ENCODE data around the gene TMEM240. TPM values are rescaled to one million over a fixed set of nuclear protein-coding genes. Genes with fewer than 3 reads are reported as not detected.
A peak's percentile ranks its signal among the peaks of the same experiment; 100 is the strongest.

The TMEM240 gene
- total and polyA plus RNA-seq, 2 of the 8 experiments (the other 6 are each of a cell fraction or from before 2014, with no cell fraction given) = 3.6 to 5.7 TPM

DNA sequence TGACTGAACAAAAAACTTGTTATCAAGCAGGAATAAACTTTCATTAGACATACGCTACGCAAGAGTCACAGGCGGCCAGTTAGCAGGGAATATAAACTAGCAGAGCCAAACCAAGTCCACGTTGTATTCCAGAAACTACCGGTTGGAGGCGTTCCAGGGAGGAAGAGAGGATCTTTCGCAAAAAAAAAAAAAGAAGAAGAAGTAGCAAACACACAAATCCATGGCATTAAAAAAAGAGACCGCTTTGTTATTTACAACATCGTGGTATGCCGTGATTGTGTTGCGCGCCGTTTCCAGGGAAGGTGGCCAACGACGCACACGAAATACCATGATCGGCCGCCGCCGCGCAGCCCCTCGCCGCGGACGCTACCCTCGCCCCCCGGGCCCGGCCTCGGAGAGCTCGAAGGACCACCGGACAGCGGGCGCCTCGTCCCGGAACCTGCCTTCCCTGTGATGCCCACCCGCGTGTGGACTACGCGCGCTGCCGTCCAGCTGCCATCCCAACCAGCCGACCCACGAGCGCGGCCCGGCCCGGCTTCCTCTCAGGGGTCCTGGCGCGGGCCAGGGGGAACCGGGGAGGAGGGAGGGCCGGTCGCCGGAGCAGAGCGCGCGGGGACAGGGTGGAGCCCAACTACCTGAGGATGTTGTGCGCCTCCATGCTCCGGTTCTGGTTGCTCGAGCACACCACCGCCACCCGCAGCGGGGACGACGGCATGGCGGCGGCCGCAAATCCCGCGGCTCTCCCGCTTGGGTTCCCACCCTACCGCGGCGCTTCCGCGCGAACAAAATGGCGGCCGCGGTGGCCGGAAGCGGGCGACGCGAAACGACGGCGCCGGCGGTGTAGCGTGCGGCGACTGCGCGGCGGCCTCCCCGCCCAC lies 33.7 kb upstream of the TMEM240 start:
- peaks cover 8% of the 10 kb centered on the region; the same call in 1 of the 2 replicates for H3K23me2 ChIP-seq (ENCODE audit: low read depth, low read length)
- H2AK5ac ChIP-seq (ENCODE audit: low read depth, low read length) = no peak overlapping the region
- no peak overlapping the region for H2BK15ac ChIP-seq (ENCODE audit: low read length)
- H3K79me2 ChIP-seq (ENCODE audit: control insufficient read depth in 1 of 2, insufficient read depth in 2 of 2, low read length in 2 of 2) = peaks cover 36 to 53% of the 10 kb centered on the region in 2 experiments
- peaks cover 2% of the 10 kb centered on the region for H3K79me1 ChIP-seq (ENCODE audit: low read depth, low read length)
- no peaks in the 10 kb centered on the region for H3K27me3 ChIP-seq (replicated peaks in 1 of 4; ENCODE audit: control insufficient read depth in 3 of 4, extremely low read depth in 1 of 4, insufficient read depth in 3 of 4, low read length in 3 of 4)
- ChIA-PET CTCF (ENCODE audit: partially characterized antibody) (interaction anchor here (1.3 kb wide), 1 partner anchor 28 kb away, joined by 3 read pairs; no protein-coding TSS in a partner anchor), POLR2A (ENCODE audit: partially characterized antibody) (interaction anchor here (0.9 to 21.2 kb wide), 6 partner anchors 10 to 40 kb away, joined by 4 to 367 read pairs (median 8); no protein-coding TSS in a partner anchor)
- peaks cover 7 to 8% of the 10 kb centered on the region in 2 experiments for H4K20me1 ChIP-seq (replicated peaks in 1 of 2; ENCODE audit: control insufficient read depth in 1 of 2, insufficient read depth in 2 of 2, low read length in 2 of 2)
- H2BK5ac ChIP-seq (ENCODE audit: low read depth, low read length) = peak overlapping the region; percentile 96
- DNase-seq (ENCODE audit: low read depth in 1 of 2, low spot score in 2 of 2) = no peak
- peak overlapping the region; percentile 99 for H3K27ac ChIP-seq (ENCODE audit: low read depth, low read length)
- H3K14ac ChIP-seq (ENCODE audit: insufficient read length) = no peak overlapping the region
- peaks cover 0 to 25% (median 1%) of the 10 kb centered on the region in 4 experiments; a peak in 3 of 8 replicates for H3K36me3 ChIP-seq (ENCODE audit: control insufficient read depth in 2 of 4, insufficient read depth in 4 of 4, low read length in 3 of 4)
- H4K5ac ChIP-seq (ENCODE audit: insufficient read length, low read depth, low read length) = peak overlapping the region; percentile 91
- H2BK20ac ChIP-seq (ENCODE audit: low read length) = no peak overlapping the region
- H3K4me3 ChIP-seq (ENCODE audit: extremely low read depth in 1 of 4, insufficient read depth in 2 of 4, low read depth in 3 of 4, low read length in 4 of 4) = peak overlapping the region; percentile 84 to 99 (median 94)
- H3K18ac ChIP-seq (ENCODE audit: extremely low read depth, low read length) = peak overlapping the region; percentile 83
- H3K9me3 ChIP-seq (ENCODE audit: insufficient read depth in 2 of 2, low read depth in 1 of 2, low read length in 1 of 2) = no peaks in the 10 kb centered on the region
- H2BK12ac ChIP-seq (ENCODE audit: low read depth, low read length) = no peak overlapping the region
- H3K23ac ChIP-seq (ENCODE audit: insufficient read length) = no peak overlapping the region
- WGBS, 2 experiments (ENCODE audit: extremely low coverage in 1 of 2, insufficient coverage in 1 of 2, insufficient read length in 1 of 2, insufficient replicate concordance in 2 of 2, low coverage in 1 of 2, low lambda C conversion rate in 2 of 2, missing lambda C conversion rate in 1 of 2) = 2% methylated on average over 75 of the region's 96 CpGs; no CpG with 5 or more reads in 1 of the 2 experiments
- H3K4ac ChIP-seq (replicated peaks; ENCODE audit: insufficient read length, low read depth, low read length) = peak overlapping the region; percentile 94
- no peak overlapping the region for H2BK120ac ChIP-seq (replicated peaks; ENCODE audit: low read depth, low read length)
- H3K9ac ChIP-seq (replicated peaks in 1 of 4; ENCODE audit: extremely low read depth in 1 of 4, low read depth in 3 of 4, low read length in 3 of 4) = peak overlapping the region; percentile 92 to 100 (median 97)
- H2AFZ ChIP-seq (ENCODE audit: low read length) = no peak overlapping the region
- no peak overlapping the region for H3K56ac ChIP-seq (replicated peaks; ENCODE audit: insufficient read length, low read depth, low read length)
- H4K8ac ChIP-seq (ENCODE audit: extremely low read depth, insufficient read depth, low read length) = peak overlapping the region; percentile 100
- H3K4me1 ChIP-seq (replicated peaks in 1 of 4; ENCODE audit: control insufficient read depth in 3 of 4, insufficient read depth in 4 of 4, low read length in 3 of 4) = peaks cover 0 to 2% (median 0%) of the 10 kb centered on the region in 4 experiments; a peak in 2 of 7 replicates
- H3K4me2 ChIP-seq (ENCODE audit: insufficient read depth in 1 of 2, low read depth in 2 of 2, low read length in 2 of 2) = peak overlapping the region; percentile 71 to 82
- H4K91ac ChIP-seq (replicated peaks; ENCODE audit: insufficient read length, low read length) = peak overlapping the region; percentile 93
- no peak for FAIRE-seq
- TF ChIP-seq GABPA (IDR thresholded peaks at IDR 0.05; ENCODE audit: borderline replicate concordance, insufficient read depth, low read length) = peak; percentile 9; the same call in 1 of the 2 replicates
- no peak for TF ChIP-seq HDAC2 (IDR thresholded peaks at IDR 0.05; ENCODE audit: borderline replicate concordance in 1 of 2, low read depth in 2 of 2, low read length in 2 of 2)
- no peak for TF ChIP-seq SUZ12 (IDR thresholded peaks at IDR 0.05; ENCODE audit: low read length)
- peak; percentile 83 for TF ChIP-seq POLR2AphosphoS5 (IDR thresholded peaks at IDR 0.05; ENCODE audit: low read depth, low read length)
- TF ChIP-seq BRCA1 (IDR thresholded peaks at IDR 0.05; ENCODE audit: low read depth, low read length) = no peak
- no peak for TF ChIP-seq SRF (IDR thresholded peaks at IDR 0.05; ENCODE audit: low read depth, low read length)
- no peak for TF ChIP-seq SAP30 (IDR thresholded peaks at IDR 0.05; ENCODE audit: insufficient read depth, insufficient replicate concordance, low read length)
- no peak for TF ChIP-seq CREB1 (IDR thresholded peaks at IDR 0.05)
- peak in 1 of 2 experiments; percentile 46; a peak in 1 of 3 replicates for TF ChIP-seq POLR2A (IDR thresholded peaks at IDR 0.05; ENCODE audit: control extremely low read depth in 1 of 2, low read depth in 2 of 2, low read length in 2 of 2)
- TF ChIP-seq RNF2 (IDR thresholded peaks at IDR 0.05; ENCODE audit: borderline replicate concordance, low read depth, low read length, missing control alignments, poor library complexity, severe bottlenecking) = no peak
- TF ChIP-seq TAF7 (optimal IDR thresholded peaks at IDR 0.05; ENCODE audit: borderline replicate concordance, low read depth, low read length) = peak; percentile 1
